HepG2 (cell line): ENCODE results near the gene TMEM255B.

ENCODE experiments used
- ARID5B ChIP-seq: IDR thresholded peaks from 2 replicates; pipeline ENCODE4 v1.4.0; 2020; ENCODE audit warnings: mild to moderate bottlenecking, missing genetic modification reagents
- CTCF ChIP-seq: sonication (generic); formaldehyde crosslinking; IDR thresholded peaks from 2 replicates; pipeline ENCODE4 v1.5.0; 2020; ENCODE audit warnings: mild to moderate bottlenecking, missing genetic modification reagents, moderate library complexity
- FOXJ3 ChIP-seq: sonication (generic); formaldehyde crosslinking; IDR thresholded peaks from 2 replicates; pipeline ENCODE4 v1.4.0; 2020; ENCODE audit warnings: missing genetic modification reagents, mild to moderate bottlenecking, borderline replicate concordance
- KDM4B ChIP-seq: sonication (generic); formaldehyde crosslinking; IDR thresholded peaks from 2 replicates; pipeline ENCODE4 v1.4.0; 2020; ENCODE audit warnings: missing genetic modification reagents
- RFX5 ChIP-seq: IDR thresholded peaks from 2 replicates; pipeline ENCODE4 v1.6.1; 2011; ENCODE audit warnings: low read depth, low read length, improper control_type of control experiment
- SMARCE1 ChIP-seq: fragments of 450-650 bp; IDR thresholded peaks from 2 replicates; pipeline ENCODE4 v1.6.1; 2017; ENCODE audit warnings: borderline replicate concordance
- ZNF331 ChIP-seq: sonication (generic); formaldehyde crosslinking; IDR thresholded peaks from 2 replicates; pipeline ENCODE4 v1.4.0; 2020; ENCODE audit warnings: missing genetic modification reagents
- ZNF33B ChIP-seq: sonication (generic); formaldehyde crosslinking; IDR thresholded peaks from 2 replicates; pipeline ENCODE4 v1.5.1; 2020; ENCODE audit warnings: mild to moderate bottlenecking, missing genetic modification reagents
- ZNF407 ChIP-seq: sonication (generic); formaldehyde crosslinking; IDR thresholded peaks from one replicate; pipeline ENCODE4 v1.5.1; 2020; ENCODE audit warnings: mild to moderate bottlenecking, missing genetic modification reagents; ENCODE audit errors: not compliant biosample characterization
- ZNF589 ChIP-seq: sonication (generic); formaldehyde crosslinking; conservative IDR thresholded peaks from 2 replicates; pipeline ENCODE4 v1.8.0; 2022; ENCODE audit warnings: mild to moderate bottlenecking, moderate library complexity, missing genetic modification reagents
- ZNF850 ChIP-seq: sonication (generic); formaldehyde crosslinking; conservative IDR thresholded peaks from 2 replicates; pipeline ENCODE4 v1.9.0; 2021; ENCODE audit warnings: mild to moderate bottlenecking, missing genetic modification reagents

GRCh38 chr13:113769106-113769505, 10.1 kb downstream of the TMEM255B start:
- TF ChIP-seq ZNF331, result no peak
- no peak for TF ChIP-seq ZNF589 (CRISPR knock-in tag)
- TF ChIP-seq ZNF407, result no peak
- TF ChIP-seq ZNF33B (CRISPR knock-in tag), result no peak
- TF ChIP-seq ZNF850 (CRISPR knock-in tag), result no peak
- TF ChIP-seq SMARCE1, result no peak
- TF ChIP-seq FOXJ3 (CRISPR knock-in tag), result no peak
- no peak for TF ChIP-seq KDM4B
- TF ChIP-seq ARID5B, result no peak
- no peak for TF ChIP-seq CTCF (CRISPR knock-in tag)
- no peak for TF ChIP-seq RFX5
